SK-N-SH (cell line): ENCODE data around the gene TLX1. TPM values are rescaled to one million over a fixed set of nuclear protein-coding genes. Genes with fewer than 3 reads are reported as not detected.

Source experiments
- CTCF ChIA-PET: fragments of 300-600, 350-600 bp; formaldehyde crosslinking; extraction: SDS; loops from one replicate; lab custom pipeline; 2021; lab: Yijun Ruan, JAX
- POLR2A ChIA-PET: fragments of 350-600 bp; sonication (Branson Sonifier 250); formaldehyde crosslinking; extraction: SDS; loops from one replicate; lab custom pipeline; 2020; ENCODE audit warnings: antibody characterized with exemption, inconsistent platforms; lab: Yijun Ruan, JAX
- DNase-seq: peaks from one replicate; pipeline ENCODE4 v3.0.0; 2012
- H2AFZ ChIP-seq: fragments of 200-600 bp; sonication (generic); 2 replicates; pipeline ENCODE4 v1.8.1; 2016; ENCODE audit warnings: antibody characterized with exemption, mild to moderate bottlenecking, low read depth
- H3F3A ChIP-seq: fragments of 200-600 bp; sonication (generic); replicated peaks from 2 replicates; pipeline ENCODE3; 2016; ENCODE audit warnings: antibody characterized with exemption, mild to moderate bottlenecking; ENCODE audit not compliant: insufficient read depth
- H3K27ac ChIP-seq, 2 experiments: fragments of 200-500 bp in 1 of 2; fragments of 200-600 bp in 1 of 2; sonication (Bioruptor generic) in 1 of 2; sonication (generic), shearing (Covaris generic) in 1 of 2; 2 replicates each; pipeline versions ENCODE4 v1.5.1 to v1.6.1; 2014 to 2016; ENCODE audit warnings: low read depth in 2 of 2, inconsistent platforms in 1 of 2, low read length in 1 of 2, mild to moderate bottlenecking in 1 of 2, mixed read lengths in 1 of 2
- H3K27me3 ChIP-seq: fragments of 200-600 bp; sonication (generic), shearing (Covaris generic); 2 replicates; pipeline ENCODE4 v1.6.1; 2016; ENCODE audit warnings: mixed run types; ENCODE audit not compliant: insufficient read depth
- H3K36me3 ChIP-seq, 2 experiments: fragments of 200-500 bp in 1 of 2; fragments of 200-600 bp in 1 of 2; sonication (Bioruptor generic) in 1 of 2; sonication (generic) in 1 of 2; replicated peaks in 1 of 2; 2 replicates each; pipeline versions ENCODE3 to v1.5.1; 2014 to 2016; ENCODE audit warnings: low read length in 1 of 2, mild to moderate bottlenecking in 1 of 2; ENCODE audit not compliant: insufficient read depth in 2 of 2, control insufficient read depth in 1 of 2
- H3K4me1 ChIP-seq, 2 experiments: fragments of 200-500 bp in 1 of 2; fragments of 200-600 bp in 1 of 2; sonication (Bioruptor generic) in 1 of 2; sonication (generic), shearing (Covaris generic) in 1 of 2; 2 replicates each; pipeline versions ENCODE4 v1.5.1 to v1.6.1; 2014 to 2016; ENCODE audit warnings: low read depth in 1 of 2, low read length in 1 of 2, mixed run types in 1 of 2; ENCODE audit not compliant: insufficient read depth in 2 of 2, control insufficient read depth in 1 of 2
- H3K4me2 ChIP-seq: fragments of 200-600 bp; sonication (generic), shearing (Covaris generic); 2 replicates; pipeline ENCODE4 v1.6.1; 2017; ENCODE audit warnings: mixed run types
- H3K4me3 ChIP-seq, 2 experiments: fragments of 200-500 bp in 1 of 2; fragments of 200-600 bp in 1 of 2; sonication (Bioruptor generic) in 1 of 2; sonication (generic), shearing (Covaris generic) in 1 of 2; 2 replicates each; pipeline versions ENCODE4 v1.5.1 to v1.8.1; 2014 to 2016; ENCODE audit warnings: low read depth in 2 of 2, inconsistent platforms in 1 of 2, low read length in 1 of 2, mild to moderate bottlenecking in 1 of 2, mixed read lengths in 1 of 2, moderate library complexity in 1 of 2
- H3K79me2 ChIP-seq: fragments of 200-600 bp; sonication (generic); 2 replicates; pipeline ENCODE4 v1.8.1; 2017; ENCODE audit warnings: mild to moderate bottlenecking; ENCODE audit not compliant: insufficient read depth
- H3K9ac ChIP-seq: fragments of 200-600 bp; sonication (generic); 2 replicates; pipeline ENCODE4 v1.6.1; 2017; ENCODE audit warnings: mixed run types
- H3K9me2 ChIP-seq: fragments of 200-600 bp; sonication (generic); 2 replicates; pipeline ENCODE4 v1.6.1; 2017; ENCODE audit warnings: mixed run types
- H3K9me3 ChIP-seq: fragments of 200-600 bp; sonication (generic); 2 replicates; pipeline ENCODE4 v1.6.1; 2017; ENCODE audit warnings: mixed run types, mild to moderate bottlenecking, moderate library complexity
- H4K20me1 ChIP-seq: fragments of 200-600 bp; sonication (generic); 2 replicates; pipeline ENCODE4 v1.6.1; 2017; ENCODE audit warnings: mild to moderate bottlenecking, mixed run types; ENCODE audit not compliant: insufficient read depth
- FOXJ3 ChIP-seq: sonication (generic); formaldehyde crosslinking; IDR thresholded peaks from 2 replicates; pipeline ENCODE4 v1.5.1; 2020; ENCODE audit warnings: mild to moderate bottlenecking, missing genetic modification reagents
- MXI1 ChIP-seq: IDR thresholded peaks from 2 replicates; pipeline ENCODE4 v1.6.1; 2012; ENCODE audit warnings: mild to moderate bottlenecking, low read depth, low read length, improper control_type of control experiment
- NFIC ChIP-seq: IDR thresholded peaks from 2 replicates; pipeline ENCODE4 v1.4.0; 2012; ENCODE audit warnings: borderline replicate concordance
- NRF1 ChIP-seq: IDR thresholded peaks from 2 replicates; pipeline ENCODE4 v1.6.1; 2012; ENCODE audit warnings: low read depth, mild to moderate bottlenecking, low read length
- POLR2AphosphoS5 ChIP-seq: IDR thresholded peaks from 2 replicates; pipeline ENCODE4 v1.6.1; 2012; ENCODE audit warnings: low read depth, low read length
- RCOR1 ChIP-seq: fragments of 150-350 bp; IDR thresholded peaks from 2 replicates; pipeline ENCODE4 v1.6.1; 2017; ENCODE audit warnings: antibody characterized with exemption, low read length
- REST ChIP-seq: IDR thresholded peaks from 2 replicates; pipeline ENCODE4 v1.6.1; 2012; ENCODE audit warnings: mild to moderate bottlenecking, low read depth, low read length, moderate library complexity
- TAF1 ChIP-seq: IDR thresholded peaks from 2 replicates; pipeline ENCODE4 v1.6.1; 2012; ENCODE audit warnings: low read depth, mild to moderate bottlenecking, low read length, moderate library complexity, borderline replicate concordance
- USF1 ChIP-seq: IDR thresholded peaks from 2 replicates; pipeline ENCODE4 v1.4.0; 2012; ENCODE audit warnings: low read depth, borderline replicate concordance
- WGBS: methylation state at CpG from one replicate; pipeline ENCODE4 v1.1.6; 2017; ENCODE audit warnings: low lambda C conversion rate; 5-methylcytosine and 5-hydroxymethylcytosine counted together
- polyA plus RNA-seq, 3 experiments: library from polyadenylated mRNA; depleted of rRNA; stranded (reverse); fragments of >200 nt; gene quantifications; 2 replicates each; pipeline ENCODE4 v1.2.3, GENCODE V29; 2012

The TLX1 gene
- polyA plus RNA-seq, 1 of the 3 experiments (the other 2 are of a cell fraction): not detected

- no peaks in the 10 kb centered on the region for H3K9me2 ChIP-seq
- H3K4me1 ChIP-seq: peaks cover 0 to 3% of the 10 kb centered on the region in 2 experiments; a peak in 1 of 4 replicates
- CTCF ChIA-PET: interaction anchor here (1.0 to 21.6 kb wide), 11 partner anchors 10 to 200 kb away, joined by 3 to 972 read pairs (median 4); partner anchors contain the start of genes LZTS2 and TLX1
Observed at GRCh38 chr10:101145750-101146391, 14.8 kb downstream of the TLX1 start.

GRCh38 chr10:101146392-101147251 lies 15.5 kb downstream of the TLX1 start:
- H3K9me3 ChIP-seq: no peaks in the 10 kb centered on the region
- DNase-seq: peak; percentile 68
- no peaks in the 10 kb centered on the region for H4K20me1 ChIP-seq
- peak overlapping the region; percentile 41; the same call in 1 of the 2 replicates for H3K4me2 ChIP-seq
- 27% methylated on average over 32 of the region's 55 CpGs for WGBS
- no peak overlapping the region; a peak in 1 of 4 replicates for H3K4me3 ChIP-seq
- POLR2A ChIA-PET: interaction anchor here (0.6 to 0.9 kb wide), 2 partner anchors 9 to 152 kb away, joined by 3 read pairs; no protein-coding TSS in a partner anchor
- H3K79me2 ChIP-seq: no peaks in the 10 kb centered on the region
- no peak for TF ChIP-seq TAF1
- TF ChIP-seq POLR2AphosphoS5: no peak
- TF ChIP-seq REST: no peak
- no peak for TF ChIP-seq RCOR1
- no peak for TF ChIP-seq NFIC
- no peak for TF ChIP-seq NRF1
- no peak for TF ChIP-seq USF1
- no peak for TF ChIP-seq FOXJ3 (CRISPR knock-in tag)
- no peak overlapping the region for H3K27ac ChIP-seq
- H3K36me3 ChIP-seq: no peaks in the 10 kb centered on the region
- no peak overlapping the region for H2AFZ ChIP-seq
- CTCF ChIA-PET: interaction anchor here (1.0 to 21.6 kb wide), 13 partner anchors 10 to 200 kb away, joined by 3 to 972 read pairs (median 4); partner anchors contain the start of gene LZTS2
- peaks cover 0 to 3% of the 10 kb centered on the region in 2 experiments; a peak in 1 of 4 replicates for H3K4me1 ChIP-seq
- H3K9ac ChIP-seq: no peak overlapping the region
- peaks cover 68% of the 10 kb centered on the region for H3K27me3 ChIP-seq
- no peaks in the 10 kb centered on the region for H3K9me2 ChIP-seq
- no peaks in the 10 kb centered on the region for H3F3A ChIP-seq

More at GRCh38 chr10:101145750-101146391, 14.8 kb downstream of the TLX1 start:
- peak; percentile 52 for DNase-seq
- no peak overlapping the region for H2AFZ ChIP-seq
- TF ChIP-seq MXI1 (no peak), NFIC (no peak)
- TF ChIP-seq, all 33 proteins: peak for 0
- Histone ChIP-seq H3K9me3 (no peaks in the 10 kb centered on the region), H3K79me2 (no peaks in the 10 kb centered on the region), H3K36me3 (no peaks in the 10 kb centered on the region), H3K9ac (no peak overlapping the region), H3K27me3 (peaks cover 61% of the 10 kb centered on the region), H3K27ac (no peak overlapping the region), H3K4me2 (no peak overlapping the region), H3F3A (no peaks in the 10 kb centered on the region), H4K20me1 (no peaks in the 10 kb centered on the region), H3K4me3 (no peak overlapping the region)
- WGBS: 15% methylated on average over 17 of the region's 40 CpGs
- POLR2A ChIA-PET: no interaction called here
